Measurements from ENCODE around the gene NFATC1.

DNA sequence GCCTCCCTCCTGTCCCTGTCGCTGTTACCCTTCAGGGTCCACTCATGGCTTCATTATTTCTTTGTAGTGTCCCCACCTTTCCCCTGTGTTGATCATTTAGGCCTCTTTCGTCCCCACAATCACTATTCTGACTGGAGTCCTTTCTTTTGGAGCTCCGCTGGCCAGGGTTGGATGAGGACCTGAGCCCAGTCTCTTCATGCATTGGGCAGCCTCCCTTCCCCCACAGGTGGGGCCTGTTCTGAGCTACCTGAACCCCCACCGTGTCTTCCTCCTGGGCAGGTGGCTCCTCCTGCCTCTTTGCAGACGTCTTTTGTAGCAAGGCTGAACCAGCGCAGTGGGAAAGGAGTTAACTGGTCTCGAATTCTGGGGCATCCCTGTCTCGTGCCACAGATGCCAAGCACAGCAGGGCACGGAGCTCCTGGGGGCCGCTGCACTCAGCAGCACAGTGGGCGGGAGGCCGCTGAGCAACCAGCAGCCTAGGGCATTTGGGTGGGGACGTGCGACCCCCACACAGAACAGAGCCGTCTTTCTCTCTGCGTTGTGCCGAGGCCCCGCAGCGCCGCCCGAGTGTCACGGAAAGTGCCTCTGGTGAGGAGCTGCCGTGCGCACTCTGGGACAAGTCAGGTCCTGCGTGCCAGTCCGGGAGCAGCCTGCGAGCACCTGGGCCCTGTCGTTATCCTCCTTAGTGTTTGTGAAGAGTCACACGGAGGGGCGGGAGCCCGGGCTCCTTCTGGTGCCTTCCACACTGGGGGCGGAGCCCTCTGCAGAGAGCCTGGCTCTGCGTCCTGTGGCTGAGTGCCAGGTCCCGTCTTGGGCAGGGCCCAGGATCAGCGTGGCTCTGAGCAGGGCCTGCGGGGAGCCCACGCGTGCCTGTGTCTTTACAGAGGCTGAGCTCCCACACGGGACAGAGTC, 130.1 kb downstream of the NFATC1 start:
- TF ChIP-seq CTCF (conservative IDR thresholded peaks at IDR 0.05) (no peak), ZFX (IDR thresholded peaks at IDR 0.05) (no peak)

Measured in C4-2B (cell line).